Osteoblast (primary cell): ENCODE measurements around the gene MSH3. TPM values are rescaled to one million over a fixed set of nuclear protein-coding genes. Genes with fewer than 3 reads are reported as not detected.

Experiments used
- DNase-seq: peaks from one replicate; pipeline ENCODE4 v3.0.0; 2011; ENCODE audit warnings: low spot score, mixed read lengths; ENCODE audit not compliant: insufficient read length; ENCODE audit errors: missing footprints
- H2AFZ ChIP-seq: 2 replicates; pipeline ENCODE4 v1.6.0; 2011; ENCODE audit warnings: mild to moderate bottlenecking, low read length
- H3K27ac ChIP-seq: 2 replicates; pipeline ENCODE4 v1.5.1; 2011; ENCODE audit warnings: mild to moderate bottlenecking, low read depth, low read length, moderate library complexity
- H3K27me3 ChIP-seq: 2 replicates; pipeline ENCODE4 v1.6.0; 2012; ENCODE audit warnings: mild to moderate bottlenecking, control low read depth, inconsistent platforms, low read length, moderate library complexity; ENCODE audit not compliant: insufficient read depth
- H3K36me3 ChIP-seq: 2 replicates; pipeline ENCODE4 v1.5.1; 2011; ENCODE audit warnings: mild to moderate bottlenecking, low read length, control low read depth, moderate library complexity; ENCODE audit not compliant: insufficient read depth
- H3K4me1 ChIP-seq: 2 replicates; pipeline ENCODE4 v1.5.1; 2011; ENCODE audit warnings: mild to moderate bottlenecking, low read length, control low read depth, moderate library complexity; ENCODE audit not compliant: insufficient read depth
- H3K4me2 ChIP-seq: 2 replicates; pipeline ENCODE4 v1.6.0; 2011; ENCODE audit warnings: mild to moderate bottlenecking, low read length; ENCODE audit not compliant: insufficient read depth
- H3K4me3 ChIP-seq: fragments of 200-600 bp; sonication (generic); 3 replicates; pipeline ENCODE4 v1.5.1; 2012; ENCODE audit warnings: mild to moderate bottlenecking, low read length, inconsistent platforms; ENCODE audit not compliant: insufficient read depth
- H3K79me2 ChIP-seq: 2 replicates; pipeline ENCODE4 v1.6.0; 2012; ENCODE audit warnings: mild to moderate bottlenecking, low read length, control low read depth, inconsistent platforms; ENCODE audit not compliant: insufficient read depth
- H3K9me3 ChIP-seq: 2 replicates; pipeline ENCODE4 v1.5.1; 2011; ENCODE audit warnings: low read depth, low read length, control low read depth
- H4K20me1 ChIP-seq: 2 replicates; pipeline ENCODE4 v1.6.0; 2012; ENCODE audit warnings: mild to moderate bottlenecking, low read length, control low read depth; ENCODE audit not compliant: insufficient read depth
- CTCF ChIP-seq: IDR thresholded peaks from 2 replicates; pipeline ENCODE4 v1.5.1; 2011; ENCODE audit warnings: mild to moderate bottlenecking, low read depth, low read length, moderate library complexity; ENCODE audit errors: extremely low read depth
- total RNA-seq: library from RNA; depleted of rRNA; stranded (reverse); fragments of >200 nt; gene quantifications from 2 replicates; pipeline ENCODE4 v1.2.3, GENCODE V29; 2012

MSH3 gene
- total RNA-seq, 1 donor, result 21.7 TPM

GRCh38 chr5:80798166-80798565 is 143.7 kb downstream of the MSH3 start:
- TF ChIP-seq CTCF, result no peak
- H3K9me3 ChIP-seq, result no peaks in the 10 kb centered on the region
- H3K36me3 ChIP-seq, result peaks cover 19% of the 10 kb centered on the region
- H3K27ac ChIP-seq, result no peak overlapping the region
- no peak overlapping the region for H3K4me3 ChIP-seq
- H4K20me1 ChIP-seq, result no peaks in the 10 kb centered on the region
- H3K27me3 ChIP-seq, result no peaks in the 10 kb centered on the region
- H3K4me2 ChIP-seq, result no peak overlapping the region
- no peak for DNase-seq
- no peaks in the 10 kb centered on the region for H3K4me1 ChIP-seq
- H3K79me2 ChIP-seq, result no peaks in the 10 kb centered on the region
- no peak overlapping the region for H2AFZ ChIP-seq

- Histone ChIP-seq H3K4me3 (no peak overlapping the region), H2AFZ (no peak overlapping the region), H3K9me3 (no peaks in the 10 kb centered on the region), H4K20me1 (no peaks in the 10 kb centered on the region), H3K27me3 (no peaks in the 10 kb centered on the region), H3K79me2 (no peaks in the 10 kb centered on the region), H3K27ac (no peak overlapping the region), H3K4me1 (no peaks in the 10 kb centered on the region), H3K4me2 (no peak overlapping the region), H3K36me3 (peaks cover 16% of the 10 kb centered on the region)
- TF ChIP-seq CTCF, result no peak
- DNase-seq, result no peak
These were observed 144.2 kb downstream of the MSH3 start for GRCh38 chr5:80798633-80799032.

- H3K27me3 ChIP-seq, result no peaks in the 10 kb centered on the region
- TF ChIP-seq CTCF, result no peak
- H3K79me2 ChIP-seq, result no peaks in the 10 kb centered on the region
- no peaks in the 10 kb centered on the region for H3K4me1 ChIP-seq
- H3K9me3 ChIP-seq, result no peaks in the 10 kb centered on the region
- H3K4me3 ChIP-seq, result no peak overlapping the region
- H4K20me1 ChIP-seq, result no peaks in the 10 kb centered on the region
- no peak for DNase-seq
- H3K36me3 ChIP-seq, result peaks cover 12% of the 10 kb centered on the region
- no peak overlapping the region for H2AFZ ChIP-seq
- no peak overlapping the region for H3K4me2 ChIP-seq
- no peak overlapping the region for H3K27ac ChIP-seq
These were observed 144.6 kb downstream of the MSH3 start for GRCh38 chr5:80799041-80799440.

DNA sequence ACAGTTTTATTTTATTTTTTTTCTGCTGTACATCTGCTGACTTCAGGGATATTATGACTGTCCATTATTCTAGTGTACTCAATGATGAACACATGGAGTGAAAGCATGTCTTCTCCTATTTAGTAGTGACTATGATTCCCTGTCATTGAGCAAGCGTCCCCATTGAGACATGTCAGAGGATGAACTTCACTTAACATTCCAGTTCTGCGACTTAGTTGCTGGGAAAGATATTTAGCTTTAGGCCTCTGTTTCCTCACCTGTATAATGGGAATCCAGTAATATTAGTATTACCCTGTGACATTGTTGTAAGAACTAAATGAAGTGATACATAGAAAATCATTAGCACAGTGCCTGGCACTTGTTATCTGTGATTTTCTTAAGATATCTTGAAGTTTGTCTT is 145.1 kb downstream of the MSH3 start:
- Histone ChIP-seq H4K20me1 (no peaks in the 10 kb centered on the region), H3K79me2 (no peaks in the 10 kb centered on the region), H3K27me3 (no peaks in the 10 kb centered on the region), H3K4me1 (no peaks in the 10 kb centered on the region), H3K4me3 (no peak overlapping the region), H3K27ac (no peak overlapping the region), H2AFZ (no peak overlapping the region), H3K36me3 (peaks cover 8% of the 10 kb centered on the region), H3K4me2 (no peak overlapping the region), H3K9me3 (no peaks in the 10 kb centered on the region)
- DNase-seq, result no peak
- no peak for TF ChIP-seq CTCF
